Mesendoderm (in vitro differentiated cells): ENCODE measurements around the gene TNFRSF18.

Experiments used
- DNase-seq: peaks from one replicate; pipeline ENCODE4 v3.0.0; 2013
- H2AK5ac ChIP-seq: 2 replicates; pipeline ENCODE4 v1.6.1; 2013; ENCODE audit warnings: low read length, inconsistent platforms
- H2BK120ac ChIP-seq: 2 replicates; pipeline ENCODE4 v1.6.1; 2013; ENCODE audit warnings: low read depth, mild to moderate bottlenecking, low read length, moderate library complexity, mixed read lengths
- H2BK15ac ChIP-seq: replicated peaks from 2 replicates; pipeline ENCODE4 v1.6.1; 2013; ENCODE audit warnings: low read depth, mild to moderate bottlenecking, moderate library complexity
- H2BK5ac ChIP-seq: 2 replicates; pipeline ENCODE4 v1.6.1; 2013; ENCODE audit warnings: low read length, inconsistent platforms
- H3K18ac ChIP-seq: 2 replicates; pipeline ENCODE4 v1.6.1; 2013; ENCODE audit warnings: mild to moderate bottlenecking, low read length, mixed read lengths
- H3K23ac ChIP-seq: one replicate; pipeline ENCODE4 v1.6.1; 2013; ENCODE audit warnings: low read length
- H3K27ac ChIP-seq: 2 replicates; pipeline ENCODE4 v1.5.1; 2013; ENCODE audit warnings: low read depth, mild to moderate bottlenecking, inconsistent platforms, low read length, moderate library complexity
- H3K27me3 ChIP-seq: 2 replicates; pipeline ENCODE4 v1.6.1; 2013; ENCODE audit warnings: low read length, control low read depth, mild to moderate bottlenecking, inconsistent platforms; ENCODE audit not compliant: insufficient read depth, poor library complexity
- H3K36me3 ChIP-seq: 2 replicates; pipeline ENCODE4 v1.6.1; 2013; ENCODE audit warnings: low read length, inconsistent platforms; ENCODE audit not compliant: control insufficient read depth, insufficient read depth
- H3K4ac ChIP-seq: one replicate; pipeline ENCODE4 v1.6.1; 2013; ENCODE audit warnings: low read depth, mild to moderate bottlenecking, low read length, moderate library complexity
- H3K4me1 ChIP-seq: 2 replicates; pipeline ENCODE4 v1.6.1; 2013; ENCODE audit warnings: low read depth, low read length, inconsistent platforms; ENCODE audit not compliant: control insufficient read depth
- H3K4me2 ChIP-seq: 2 replicates; pipeline ENCODE4 v1.6.1; 2013; ENCODE audit warnings: low read length
- H3K4me3 ChIP-seq: 2 replicates; pipeline ENCODE4 v1.5.1; 2013; ENCODE audit warnings: mild to moderate bottlenecking, low read length
- H3K56ac ChIP-seq: one replicate; pipeline ENCODE4 v1.6.1; 2013; ENCODE audit warnings: low read length
- H3K79me1 ChIP-seq: 2 replicates; pipeline ENCODE4 v1.6.1; 2013; ENCODE audit warnings: low read length, inconsistent platforms
- H3K79me2 ChIP-seq: 2 replicates; pipeline ENCODE4 v1.6.1; 2013; ENCODE audit warnings: mild to moderate bottlenecking, low read length; ENCODE audit not compliant: control insufficient read depth, insufficient read depth
- H3K9ac ChIP-seq: 2 replicates; pipeline ENCODE4 v1.6.1; 2013; ENCODE audit warnings: low read length, inconsistent platforms
- H4K5ac ChIP-seq: one replicate; pipeline ENCODE4 v1.6.1; 2013; ENCODE audit warnings: low read length
- H4K8ac ChIP-seq: one replicate; pipeline ENCODE4 v1.6.1; 2013; ENCODE audit warnings: low read depth, mild to moderate bottlenecking, control low read depth, low read length, moderate library complexity
- WGBS: extraction: QIAGEN DNeasy Blood & Tissue Kit; methylation state at CpG from one replicate; pipeline ENCODE4 v1.1.7; 2013; ENCODE audit warnings: low lambda C conversion rate, missing lambda C conversion rate; ENCODE audit not compliant: insufficient coverage; ENCODE audit errors: extremely low coverage; 5-methylcytosine and 5-hydroxymethylcytosine counted together

Gene TNFRSF18

GRCh38 chr1:1227386-1227785 is 21.0 kb upstream of the TNFRSF18 start:
- H3K27ac ChIP-seq, result no peak overlapping the region
- H3K36me3 ChIP-seq, result peaks cover 4% of the 10 kb centered on the region
- no peak overlapping the region for H3K4me2 ChIP-seq
- H2BK120ac ChIP-seq, result no peak overlapping the region
- no peak overlapping the region for H3K4me3 ChIP-seq
- H3K56ac ChIP-seq, result no peak overlapping the region
- no peak overlapping the region for H2BK15ac ChIP-seq
- H3K9ac ChIP-seq, result no peak overlapping the region
- no peak overlapping the region for H2BK5ac ChIP-seq
- H3K18ac ChIP-seq, result no peak overlapping the region
- H3K23ac ChIP-seq, result no peak overlapping the region
- no peak overlapping the region for H4K8ac ChIP-seq
- H3K27me3 ChIP-seq, result no peaks in the 10 kb centered on the region
- DNase-seq, result no peak
- peaks cover 27% of the 10 kb centered on the region for H3K79me1 ChIP-seq
- H3K4me1 ChIP-seq, result peaks cover 3% of the 10 kb centered on the region
- no peak overlapping the region for H3K4ac ChIP-seq
- H2AK5ac ChIP-seq, result no peak overlapping the region
- no CpG with 5 or more reads among the region's 25 CpGs for WGBS
- no peak overlapping the region for H4K5ac ChIP-seq
- peaks cover 26% of the 10 kb centered on the region for H3K79me2 ChIP-seq

GRCh38 chr1:1226566-1227362 is 20.4 kb upstream of the TNFRSF18 start:
- Histone ChIP-seq H3K4me3 (no peak overlapping the region), H3K4me2 (no peak overlapping the region), H3K18ac (no peak overlapping the region), H2BK5ac (no peak overlapping the region), H3K79me1 (peaks cover 27% of the 10 kb centered on the region), H3K36me3 (peaks cover 4% of the 10 kb centered on the region), H3K9ac (no peak overlapping the region), H3K4ac (no peak overlapping the region), H3K27ac (no peak overlapping the region), H4K5ac (no peak overlapping the region), H2BK120ac (no peak overlapping the region), H3K23ac (no peak overlapping the region), H2BK15ac (no peak overlapping the region), H3K4me1 (peaks cover 3% of the 10 kb centered on the region), H3K27me3 (no peaks in the 10 kb centered on the region), H2AK5ac (no peak overlapping the region), H3K79me2 (peaks cover 26% of the 10 kb centered on the region), H3K56ac (no peak overlapping the region), H4K8ac (no peak overlapping the region)
- WGBS, result no CpG with 5 or more reads among the region's 44 CpGs
- DNase-seq, result no peak

GRCh38 chr1:1225913-1226312 is 19.5 kb upstream of the TNFRSF18 start:
- Histone ChIP-seq H3K79me2 (peaks cover 24% of the 10 kb centered on the region), H3K4me2 (no peak overlapping the region), H2BK120ac (no peak overlapping the region), H2AK5ac (no peak overlapping the region), H2BK15ac (no peak overlapping the region), H3K36me3 (peaks cover 4% of the 10 kb centered on the region), H3K27me3 (no peaks in the 10 kb centered on the region), H3K18ac (no peak overlapping the region), H3K23ac (no peak overlapping the region), H2BK5ac (no peak overlapping the region), H3K4me1 (peaks cover 3% of the 10 kb centered on the region), H3K9ac (no peak overlapping the region), H4K8ac (no peak overlapping the region), H3K56ac (no peak overlapping the region), H4K5ac (no peak overlapping the region), H3K27ac (no peak overlapping the region), H3K4ac (no peak overlapping the region), H3K4me3 (no peak overlapping the region), H3K79me1 (peaks cover 23% of the 10 kb centered on the region)
- no peak for DNase-seq
- WGBS, result no CpG with 5 or more reads among the region's 18 CpGs

GRCh38 chr1:1225238-1225845 is 18.9 kb upstream of the TNFRSF18 start:
- Histone ChIP-seq H3K27ac (no peak overlapping the region), H3K79me1 (peaks cover 19% of the 10 kb centered on the region), H2BK5ac (no peak overlapping the region), H3K4ac (no peak overlapping the region), H2BK15ac (no peak overlapping the region), H3K18ac (no peak overlapping the region), H3K23ac (no peak overlapping the region), H3K56ac (no peak overlapping the region), H3K27me3 (no peaks in the 10 kb centered on the region), H3K4me1 (no peaks in the 10 kb centered on the region), H3K9ac (no peak overlapping the region), H3K4me2 (no peak overlapping the region), H3K79me2 (peaks cover 19% of the 10 kb centered on the region), H2AK5ac (no peak overlapping the region), H4K8ac (no peak overlapping the region), H2BK120ac (no peak overlapping the region), H4K5ac (no peak overlapping the region), H3K36me3 (peaks cover 4% of the 10 kb centered on the region), H3K4me3 (no peak overlapping the region)
- no CpG with 5 or more reads among the region's 34 CpGs for WGBS
- DNase-seq, result no peak

GRCh38 chr1:1223891-1224290 is 17.5 kb upstream of the TNFRSF18 start:
- Histone ChIP-seq H3K4me3 (no peak overlapping the region), H3K23ac (no peak overlapping the region), H3K4ac (no peak overlapping the region), H3K27ac (no peak overlapping the region), H3K9ac (no peak overlapping the region), H2BK120ac (no peak overlapping the region), H2BK15ac (no peak overlapping the region), H3K79me2 (peaks cover 5% of the 10 kb centered on the region), H3K79me1 (peaks cover 11% of the 10 kb centered on the region), H4K8ac (no peak overlapping the region), H3K27me3 (no peaks in the 10 kb centered on the region), H3K4me1 (no peaks in the 10 kb centered on the region), H4K5ac (no peak overlapping the region), H2AK5ac (no peak overlapping the region), H2BK5ac (no peak overlapping the region), H3K56ac (no peak overlapping the region), H3K4me2 (no peak overlapping the region), H3K18ac (no peak overlapping the region), H3K36me3 (peaks cover 4% of the 10 kb centered on the region)
- WGBS, result no CpG with 5 or more reads among the region's 21 CpGs
- no peak for DNase-seq
